ENCODE data around the gene CPNE5. TPM values are rescaled to one million over a fixed set of nuclear protein-coding genes. Genes with fewer than 3 reads are reported as not detected.
A peak's percentile ranks its signal among the peaks of the same experiment; 100 is the strongest.

Gene CPNE5
- total and polyA plus RNA-seq, 12 donors: 0.26 to 3.5 (median 1.1) TPM; not detected in 1

DNA sequence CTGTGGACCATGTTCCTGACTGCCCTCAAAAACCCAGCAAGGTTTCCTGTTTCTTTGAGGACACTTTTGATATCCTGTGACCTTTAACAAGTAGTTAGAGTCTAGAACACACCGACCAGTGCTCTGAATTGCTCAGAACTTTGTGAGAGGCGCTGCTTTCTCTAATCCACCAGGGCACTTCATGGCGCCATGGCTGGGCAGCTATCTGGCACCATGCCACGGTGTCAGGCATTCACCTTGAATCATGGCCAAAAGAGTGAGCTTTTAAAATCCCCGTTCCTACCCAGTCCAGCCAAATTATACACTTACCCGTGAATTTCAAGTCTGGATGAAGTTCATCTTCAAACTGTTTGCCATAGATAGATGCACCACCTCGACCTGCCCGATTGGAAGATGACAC is 17.0 kb upstream of the CPNE5 start:
- no peak overlapping the region for H3K4me3 ChIP-seq
- H3K27ac ChIP-seq: peak overlapping the region in 3 of 5 donors; percentile 11 to 52 (median 20)

DNA sequence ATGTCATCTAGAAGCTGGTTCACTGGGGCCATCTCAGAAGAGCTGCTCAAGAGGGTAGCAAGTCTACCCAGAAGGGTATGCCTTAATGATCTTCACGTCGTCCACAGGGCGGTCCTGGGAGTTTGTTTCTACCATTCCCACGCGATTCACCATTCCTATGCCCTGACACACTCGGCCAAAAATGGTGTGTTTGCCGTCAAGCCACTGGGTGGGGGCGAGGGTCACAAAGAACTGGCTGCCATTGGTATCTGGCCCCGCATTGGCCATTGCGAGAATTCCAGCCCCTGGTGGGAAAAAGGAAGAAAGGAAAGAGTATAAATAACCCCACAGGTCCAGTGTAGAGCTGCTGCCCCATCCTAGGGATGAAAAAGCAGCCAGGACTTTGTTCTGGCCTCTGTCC is 16.5 kb upstream of the CPNE5 start:
- peak in 2 of 7 donors; percentile 20 to 48 for DNase-seq
- Histone ChIP-seq H3K27me3 (no peaks in the 10 kb centered on the region), H3K9me3 (replicated peaks in 1 of 3) (no peaks in the 10 kb centered on the region), H3K27ac (peak overlapping the region in 2 of 5 donors; percentile 20 to 52), H3K4me1 (replicated peaks in 1 of 2) (peaks cover 22 to 37% of the 10 kb centered on the region in 2 donors), H3K4me3 (no peak overlapping the region), H3K36me3 (replicated peaks in 1 of 2) (no peaks in the 10 kb centered on the region)
- WGBS, 4 donors: 94 to 99% (median 96%) methylated on average over 10 of the region's 10 CpGs
- TF ChIP-seq, protein P1, sequence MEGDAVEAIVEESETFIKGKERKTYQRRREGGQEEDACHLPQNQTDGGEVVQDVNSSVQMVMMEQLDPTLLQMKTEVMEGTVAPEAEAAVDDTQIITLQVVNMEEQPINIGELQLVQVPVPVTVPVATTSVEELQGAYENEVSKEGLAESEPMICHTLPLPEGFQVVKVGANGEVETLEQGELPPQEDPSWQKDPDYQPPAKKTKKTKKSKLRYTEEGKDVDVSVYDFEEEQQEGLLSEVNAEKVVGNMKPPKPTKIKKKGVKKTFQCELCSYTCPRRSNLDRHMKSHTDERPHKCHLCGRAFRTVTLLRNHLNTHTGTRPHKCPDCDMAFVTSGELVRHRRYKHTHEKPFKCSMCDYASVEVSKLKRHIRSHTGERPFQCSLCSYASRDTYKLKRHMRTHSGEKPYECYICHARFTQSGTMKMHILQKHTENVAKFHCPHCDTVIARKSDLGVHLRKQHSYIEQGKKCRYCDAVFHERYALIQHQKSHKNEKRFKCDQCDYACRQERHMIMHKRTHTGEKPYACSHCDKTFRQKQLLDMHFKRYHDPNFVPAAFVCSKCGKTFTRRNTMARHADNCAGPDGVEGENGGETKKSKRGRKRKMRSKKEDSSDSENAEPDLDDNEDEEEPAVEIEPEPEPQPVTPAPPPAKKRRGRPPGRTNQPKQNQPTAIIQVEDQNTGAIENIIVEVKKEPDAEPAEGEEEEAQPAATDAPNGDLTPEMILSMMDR (IDR thresholded peaks at IDR 0.05): no peak
- TF ChIP-seq POLR2A (IDR thresholded peaks at IDR 0.05): no peak
- intact Hi-C loops (cut with DNase I): no loop called here

More for the DNA sequence above, 17.0 kb upstream of the CPNE5 start:
- Histone ChIP-seq H3K27me3 (no peaks in the 10 kb centered on the region), H3K9me3 (replicated peaks in 1 of 3) (no peaks in the 10 kb centered on the region), H3K4me1 (replicated peaks in 1 of 2) (peaks cover 22 to 37% of the 10 kb centered on the region in 2 donors), H3K36me3 (replicated peaks in 1 of 2) (no peaks in the 10 kb centered on the region)
- TF ChIP-seq, protein P1 (IDR thresholded peaks at IDR 0.05): peak in 2 of 6 experiments; percentile 6 to 13
- TF ChIP-seq POLR2A (IDR thresholded peaks at IDR 0.05): no peak
- DNase-seq: peak; percentile 47 to 81 (median 75)
- intact Hi-C loops (cut with DNase I): no loop called here
- 44 to 68% (median 51%) methylated on average over 7 to 8 of the region's 8 CpGs for WGBS, 4 donors

DNA sequence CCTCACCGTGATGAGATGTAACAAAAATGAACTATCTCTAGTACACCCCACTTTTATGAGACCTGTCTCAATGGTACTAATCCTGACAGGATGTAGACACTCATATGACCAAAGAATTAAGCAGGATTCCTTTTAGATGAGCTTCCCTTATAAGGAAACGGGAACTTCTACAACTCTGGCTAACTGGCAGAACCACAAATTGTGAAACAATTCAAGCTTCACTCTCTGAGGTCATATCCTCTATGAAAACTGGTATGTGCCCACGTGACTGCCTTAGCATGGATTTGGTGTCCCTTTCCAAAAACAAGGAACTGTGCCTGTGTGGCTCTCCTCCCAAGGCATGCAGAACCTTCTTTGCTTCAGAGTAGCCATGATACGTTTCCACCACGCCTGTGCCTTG is 14.1 kb upstream of the CPNE5 start:
- Histone ChIP-seq H3K4me3 (no peak overlapping the region), H3K36me3 (replicated peaks in 1 of 2) (no peaks in the 10 kb centered on the region), H3K9me3 (replicated peaks in 1 of 3) (no peaks in the 10 kb centered on the region), H3K27ac (peak overlapping the region in 3 of 5 donors; percentile 4 to 33 (median 14)), H3K4me1 (replicated peaks in 1 of 2) (peaks cover 16 to 38% of the 10 kb centered on the region in 2 donors), H3K27me3 (no peaks in the 10 kb centered on the region)
- intact Hi-C loops (cut with DNase I): loop anchor here in 1 of 2 donors (5.0 kb wide), 1 partner anchor 86 kb away; no protein-coding TSS in a partner anchor
- DNase-seq: peak in 5 of 7 donors; percentile 46 to 73 (median 62)
- TF ChIP-seq, protein P1 (IDR thresholded peaks at IDR 0.05): no peak
- no peak for TF ChIP-seq POLR2A (IDR thresholded peaks at IDR 0.05)
- WGBS, 4 donors: 75 to 82% (median 81%) methylated on average over 5 of the region's 5 CpGs

DNA sequence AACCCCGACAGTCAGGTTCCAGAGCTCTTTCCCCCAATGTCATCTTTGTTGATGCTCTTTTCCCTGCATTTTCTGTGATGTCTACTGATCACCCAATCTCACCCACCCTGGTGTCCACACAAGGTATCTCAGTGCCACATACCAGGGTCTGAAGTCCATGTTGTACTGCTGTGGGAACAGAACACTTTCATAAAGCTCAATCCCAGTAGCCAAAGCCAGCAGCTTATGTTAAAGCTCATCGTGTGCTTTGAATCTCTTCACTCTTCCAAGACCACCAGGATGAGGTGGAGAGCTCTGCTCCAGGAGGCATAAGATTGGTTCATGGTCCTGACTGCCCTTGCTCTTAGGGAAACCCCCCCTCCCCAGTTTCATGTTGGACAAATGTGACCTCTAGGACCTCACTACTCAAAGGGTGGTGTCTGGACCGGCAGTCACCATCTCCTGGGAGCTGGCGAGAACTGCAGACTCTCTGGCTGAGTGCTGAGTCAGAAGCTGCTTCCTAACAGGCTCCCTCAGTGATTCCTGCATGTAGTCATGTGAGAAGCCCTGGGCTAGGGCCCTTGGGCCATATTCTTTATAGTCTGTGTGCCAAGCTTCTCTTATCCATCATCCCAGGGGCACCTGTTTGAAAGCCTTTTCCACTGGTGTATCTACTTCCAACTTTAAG is 13.4 kb upstream of the CPNE5 start:
- intact Hi-C loops (cut with DNase I): loop anchor here in 1 of 2 donors (5.0 kb wide), 1 partner anchor 85 kb away; no protein-coding TSS in a partner anchor
- H3K4me3 ChIP-seq: no peak overlapping the region
- H3K27me3 ChIP-seq: no peaks in the 10 kb centered on the region
- no peaks in the 10 kb centered on the region for H3K36me3 ChIP-seq (replicated peaks in 1 of 2)
- H3K4me1 ChIP-seq (replicated peaks in 1 of 2): peaks cover 12 to 34% of the 10 kb centered on the region in 2 donors
- peak overlapping the region in 2 of 5 donors; percentile 14 to 32 for H3K27ac ChIP-seq
- no peak for TF ChIP-seq POLR2A (IDR thresholded peaks at IDR 0.05)
- TF ChIP-seq, protein P1 (IDR thresholded peaks at IDR 0.05): no peak
- DNase-seq: peak in 4 of 7 donors; percentile 41 to 54 (median 46)
- H3K9me3 ChIP-seq (replicated peaks in 1 of 3): no peaks in the 10 kb centered on the region
- 62 to 96% (median 67%) methylated on average over 2 to 4 of the region's 4 CpGs for WGBS, 4 donors

Measured in adrenal gland (tissue), 12 donors.